ENCODE results near the gene PLEKHA5. TPM values are rescaled to one million over a fixed set of nuclear protein-coding genes. Genes with fewer than 3 reads are reported as not detected.

The PLEKHA5 gene
- total and polyA plus RNA-seq, 2 of the 4 experiments (the other 2 are of a cell fraction): 5.3 to 12.2 TPM

DNA sequence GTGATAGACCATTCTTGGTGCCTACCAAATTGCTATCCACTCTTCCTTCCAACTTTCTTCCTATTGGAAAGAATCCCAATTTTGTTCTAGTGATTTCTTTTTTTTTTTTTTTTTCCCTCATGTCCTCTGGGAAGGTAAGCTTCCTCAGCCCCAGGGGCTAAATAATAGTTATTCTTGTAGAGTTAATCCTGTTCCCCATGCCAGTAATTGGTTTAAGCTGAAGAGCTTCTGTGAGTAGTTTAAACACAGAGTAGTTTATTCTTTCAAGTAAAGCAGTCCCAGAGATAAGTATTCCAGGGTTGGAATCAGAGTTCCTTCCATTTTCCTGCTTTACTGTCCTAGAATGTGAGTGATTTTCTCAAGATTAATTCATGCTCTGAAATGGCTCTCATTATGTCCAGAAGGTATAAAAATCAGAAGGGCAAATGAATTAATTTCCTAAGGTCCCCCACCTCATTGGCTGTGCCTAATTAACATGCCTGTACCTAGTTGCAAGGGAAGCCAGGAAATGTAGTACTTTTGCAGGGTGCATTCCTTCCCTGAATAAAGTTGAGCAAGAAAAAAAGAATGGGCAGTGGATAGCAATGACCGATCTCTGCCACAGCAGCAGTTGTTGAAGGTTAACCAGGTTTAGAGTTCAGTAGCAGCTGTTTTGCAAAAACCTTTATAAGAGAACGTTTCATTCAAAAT is 97.8 kb downstream of the PLEKHA5 start:
- Histone ChIP-seq H2BK20ac (ENCODE audit: low read depth, low read length) (no peak overlapping the region), H2BK5ac (ENCODE audit: low read depth, low read length, poor library complexity, severe bottlenecking) (no peak overlapping the region), H3K56ac (ENCODE audit: extremely low read depth, insufficient read depth, low read length) (no peak overlapping the region), H4K5ac (ENCODE audit: low read depth, low read length) (no peak overlapping the region), H3K79me1 (ENCODE audit: low read depth in 1 of 2, low read length in 2 of 2) (peaks cover 17 to 18% of the 10 kb centered on the region in 2 experiments), H2BK120ac (ENCODE audit: low read depth, low read length) (no peak overlapping the region), H3K36me3 (ENCODE audit: control insufficient read depth, insufficient read depth, low read length) (0 out of 2 replicates have a peak, but pooled peaks cover 2% of the 10 kb centered on the region), H3K9ac (ENCODE audit: low read depth, low read length) (no peak overlapping the region), H4K91ac (ENCODE audit: insufficient read depth, low read depth, low read length) (no peak overlapping the region), H3K14ac (replicated peaks; ENCODE audit: low read depth, low read length) (no peak overlapping the region), H3K27ac (ENCODE audit: insufficient read depth, low read length) (no peak overlapping the region), H3K4ac (ENCODE audit: low read depth, low read length) (no peak overlapping the region), H3K9me1 (ENCODE audit: insufficient read depth, low read length) (peaks cover 8% of the 10 kb centered on the region), H2AK9ac (replicated peaks; ENCODE audit: low read depth, low read length, poor library complexity) (no peak overlapping the region), H3K27me3 (ENCODE audit: control insufficient read depth, insufficient read depth, low read length) (no peaks in the 10 kb centered on the region), H4K20me1 (ENCODE audit: insufficient read depth, low read length) (peaks cover 3% of the 10 kb centered on the region; the same call in 1 of the 2 replicates), H2BK15ac (ENCODE audit: low read depth, low read length) (no peak overlapping the region), H3K23ac (ENCODE audit: low read depth, low read length) (no peak overlapping the region), H2AK5ac (ENCODE audit: low read depth, low read length) (no peak overlapping the region), H3K18ac (ENCODE audit: low read depth, low read length) (no peak overlapping the region), H3K4me1 (ENCODE audit: control insufficient read depth, insufficient read depth, low read length) (peaks cover 8% of the 10 kb centered on the region), H3K9me3 (ENCODE audit: control insufficient read depth, insufficient read depth, low read length) (peaks cover 2% of the 10 kb centered on the region; the same call in 1 of the 2 replicates), H2AFZ (replicated peaks; ENCODE audit: low read length, poor library complexity) (no peak overlapping the region), H4K8ac (ENCODE audit: low read depth in 2 of 2, low read length in 2 of 2) (no peak overlapping the region), H3K4me2 (ENCODE audit: low read depth, low read length) (0 out of 2 replicates have a peak overlapping the region, but pooled peaks have one; percentile 32), H3K4me3 (ENCODE audit: insufficient read depth, low read depth, low read length) (no peak overlapping the region)
- POLR2A ChIA-PET (ENCODE audit: unreplicated experiment): no interaction called here
- BruUV-seq (replicated peaks): no TSS peak
- DNase-seq (no peak), ATAC-seq (ENCODE audit: low read depth) (peak; percentile 47; the same call in 1 of the 2 replicates)
- TF ChIP-seq NFE2L2 (IDR thresholded peaks at IDR 0.05; ENCODE audit: low read depth, low read length) (no peak), BHLHE40 (IDR thresholded peaks at IDR 0.05; ENCODE audit: low read depth, low read length) (no peak), RFX5 (IDR thresholded peaks at IDR 0.05; ENCODE audit: low read depth, low read length) (no peak), SMC3 (IDR thresholded peaks at IDR 0.05; ENCODE audit: low read depth, low read length) (no peak), CHD1 (IDR thresholded peaks at IDR 0.05; ENCODE audit: low read depth, low read length) (no peak), CEBPB (IDR thresholded peaks at IDR 0.05; ENCODE audit: low read depth, low read length) (no peak), RAD21 (IDR thresholded peaks at IDR 0.05; ENCODE audit: low read length) (no peak), MAFK (IDR thresholded peaks at IDR 0.05; ENCODE audit: low read depth, low read length) (no peak)
- WGBS, 2 experiments (ENCODE audit: extremely low coverage in 2 of 2, insufficient read length in 1 of 2): no CpG with 5 or more reads among the region's 2 CpGs
- in situ Hi-C loops (cut with MboI; ENCODE audit: low sequenced_read_pairs) (no loop called here), intact Hi-C loops (cut with micrococcal nuclease) (no loop called here), dilution Hi-C loops (cut with HindIII; ENCODE audit: low sequenced_read_pairs, unreplicated experiment) (no loop called here)
- CTCF ChIA-PET: interaction anchor here (1.3 kb wide), 1 partner anchor 28 kb away, joined by 5 read pairs; no protein-coding TSS in a partner anchor

Measured in IMR-90 (cell line).